Activated gamma-delta T cell treated with Interleukin-2 at 50 U/mL for 16 hours (primary cell): Measurements from ENCODE around the gene DPYD.

Experiments
- DNase-seq: peaks from one replicate; pipeline ENCODE4 v3.0.0-alpha.2; 2020

Gene DPYD

GRCh38 chr1:97123717-97124431 is 797.0 kb downstream of the DPYD start:
- DNase-seq = no peak

GRCh38 chr1:97120806-97121205 is 800.0 kb downstream of the DPYD start:
- DNase-seq = no peak

GRCh38 chr1:97119260-97120158 is 801.3 kb downstream of the DPYD start:
- DNase-seq = no peak

- no peak for DNase-seq
These were observed 806.0 kb downstream of the DPYD start for GRCh38 chr1:97114842-97115241.

- no peak for DNase-seq
These were observed 808.4 kb downstream of the DPYD start for GRCh38 chr1:97112442-97112841.

- no peak for DNase-seq
These were observed 812.7 kb downstream of the DPYD start for GRCh38 chr1:97108179-97108578.

GRCh38 chr1:97105531-97105930 is 815.3 kb downstream of the DPYD start:
- DNase-seq = no peak

GRCh38 chr1:97101509-97101908 is 819.3 kb downstream of the DPYD start:
- no peak for DNase-seq

GRCh38 chr1:97097404-97097925 is 823.4 kb downstream of the DPYD start:
- no peak for DNase-seq

GRCh38 chr1:97095764-97096163 is 825.1 kb downstream of the DPYD start:
- no peak for DNase-seq

GRCh38 chr1:97094247-97094972 is 826.4 kb downstream of the DPYD start:
- DNase-seq = no peak

- no peak for DNase-seq
These were observed 827.1 kb downstream of the DPYD start for GRCh38 chr1:97093741-97094140.

- no peak for DNase-seq
These were observed 828.0 kb downstream of the DPYD start for GRCh38 chr1:97092824-97093223.

- DNase-seq = no peak
These were observed 829.2 kb downstream of the DPYD start for GRCh38 chr1:97091679-97092078.

- DNase-seq = no peak
These were observed 829.6 kb downstream of the DPYD start for GRCh38 chr1:97091263-97091662.

- no peak for DNase-seq
These were observed 830.1 kb downstream of the DPYD start for GRCh38 chr1:97090725-97091124.

- DNase-seq = no peak
These were observed 831.7 kb downstream of the DPYD start for GRCh38 chr1:97089173-97089572.

GRCh38 chr1:97088391-97088790 is 832.4 kb downstream of the DPYD start:
- DNase-seq = no peak

- DNase-seq = no peak
These were observed 836.3 kb downstream of the DPYD start for GRCh38 chr1:97084546-97084945.

- no peak for DNase-seq
These were observed 838.5 kb downstream of the DPYD start for GRCh38 chr1:97082160-97082848.

GRCh38 chr1:97078872-97079271 is 842.0 kb downstream of the DPYD start:
- DNase-seq = no peak

- no peak for DNase-seq
These were observed 843.6 kb downstream of the DPYD start for GRCh38 chr1:97077221-97077620.

- no peak for DNase-seq
These were observed 846.1 kb downstream of the DPYD start for GRCh38 chr1:97074771-97075170.
